ENCODE results near the gene PLEKHG3.
A peak's percentile ranks its signal among the peaks of the same experiment; 100 is the strongest.

The PLEKHG3 gene

DNA sequence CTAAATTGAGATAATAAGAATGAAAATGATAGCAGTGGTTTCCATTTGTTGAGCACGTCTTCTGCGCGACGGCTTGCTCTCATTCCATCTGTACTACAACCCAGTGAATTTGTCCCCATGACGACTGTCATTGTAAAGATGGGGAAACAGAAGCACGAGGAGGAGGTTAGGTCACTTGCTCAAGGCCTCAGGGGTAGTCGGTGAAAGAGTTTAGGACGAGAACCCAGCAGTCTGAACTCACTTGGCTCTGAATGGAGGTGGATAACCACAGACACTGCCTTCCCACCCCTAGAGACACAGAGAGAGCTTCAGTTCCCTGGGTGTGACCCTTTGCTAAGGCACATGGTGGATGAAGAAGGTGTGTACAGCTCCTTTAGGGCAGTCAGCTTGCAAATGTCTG lies 30.9 kb upstream of the PLEKHG3 start:
- 93% methylated on average over 8 of the region's 8 CpGs for WGBS

GRCh38 chr14:64673748-64674147 lies 30.5 kb upstream of the PLEKHG3 start:
- Histone ChIP-seq H4K8ac (ENCODE audit: low read length) (no peak overlapping the region), H3K4me2 (ENCODE audit: low read length, poor library complexity, severe bottlenecking) (no peak overlapping the region), H3K4me1 (ENCODE audit: control insufficient read depth, insufficient read depth, low read depth, low read length) (peaks cover 10% of the 10 kb centered on the region), H3K14ac (ENCODE audit: low read length in 2 of 2) (no peak overlapping the region), H2AFZ (ENCODE audit: low read depth, low read length) (no peak overlapping the region), H4K91ac (ENCODE audit: low read length) (no peak overlapping the region), H3K4ac (ENCODE audit: low read depth in 1 of 2, low read length in 2 of 2) (no peak overlapping the region), H2BK5ac (ENCODE audit: low read depth, low read length, poor library complexity, severe bottlenecking) (no peak overlapping the region), H3K27ac (ENCODE audit: low read length, poor library complexity, severe bottlenecking) (no peak overlapping the region), H2BK15ac (ENCODE audit: low read depth, poor library complexity, severe bottlenecking) (no peak overlapping the region), H3K9me3 (ENCODE audit: control insufficient read depth, low read length) (no peaks in the 10 kb centered on the region), H3K36me3 (ENCODE audit: control insufficient read depth in 1 of 2, insufficient read depth in 2 of 2, low read depth in 1 of 2, low read length in 2 of 2) (no peaks in the 10 kb centered on the region), H3K9ac (ENCODE audit: low read length) (no peak overlapping the region), H3K23ac (ENCODE audit: low read length in 2 of 2) (no peak overlapping the region), H3K79me1 (replicated peaks; ENCODE audit: low read length, poor library complexity, severe bottlenecking) (no peaks in the 10 kb centered on the region), H2BK12ac (ENCODE audit: low read length in 2 of 2) (no peak overlapping the region), H3K18ac (ENCODE audit: low read depth in 1 of 2, low read length in 2 of 2) (no peak overlapping the region), H3K27me3 (ENCODE audit: control insufficient read depth in 1 of 2, insufficient read depth in 1 of 2, low read length in 2 of 2) (peaks cover 0 to 13% of the 10 kb centered on the region in 2 experiments), H2BK120ac (ENCODE audit: low read depth, low read length) (no peak overlapping the region), H2AK5ac (ENCODE audit: low read length, severe bottlenecking) (peak overlapping the region; percentile 30), H3K4me3 (ENCODE audit: insufficient read depth in 1 of 2, low read depth in 1 of 2, low read length in 2 of 2) (no peak overlapping the region)
- DNase-seq, result no peak
- WGBS, result 70% methylated on average over 4 of the region's 6 CpGs

More for the DNA sequence above, 30.9 kb upstream of the PLEKHG3 start:
- H3K4ac ChIP-seq (ENCODE audit: low read depth in 1 of 2, low read length in 2 of 2), result no peak overlapping the region
- H3K27me3 ChIP-seq (ENCODE audit: control insufficient read depth in 1 of 2, insufficient read depth in 1 of 2, low read length in 2 of 2), result peaks cover 0 to 13% of the 10 kb centered on the region in 2 experiments
- H3K4me3 ChIP-seq (ENCODE audit: insufficient read depth in 1 of 2, low read depth in 1 of 2, low read length in 2 of 2), result no peak overlapping the region
- H2BK15ac ChIP-seq (ENCODE audit: low read depth, poor library complexity, severe bottlenecking), result no peak overlapping the region
- peak overlapping the region; percentile 28 for H2AK5ac ChIP-seq (ENCODE audit: low read length, severe bottlenecking)
- H3K23ac ChIP-seq (ENCODE audit: low read length in 2 of 2), result no peak overlapping the region
- no peak overlapping the region for H2BK5ac ChIP-seq (ENCODE audit: low read depth, low read length, poor library complexity, severe bottlenecking)
- no peaks in the 10 kb centered on the region for H3K79me1 ChIP-seq (replicated peaks; ENCODE audit: low read length, poor library complexity, severe bottlenecking)
- H2BK12ac ChIP-seq (ENCODE audit: low read length in 2 of 2), result peak overlapping the region in 1 of 2 experiments; percentile 61
- no peak overlapping the region for H4K8ac ChIP-seq (ENCODE audit: low read length)
- no peak overlapping the region for H3K4me2 ChIP-seq (ENCODE audit: low read length, poor library complexity, severe bottlenecking)
- DNase-seq, result no peak
- no peaks in the 10 kb centered on the region for H3K36me3 ChIP-seq (ENCODE audit: control insufficient read depth in 1 of 2, insufficient read depth in 2 of 2, low read depth in 1 of 2, low read length in 2 of 2)
- no peak overlapping the region for H3K27ac ChIP-seq (ENCODE audit: low read length, poor library complexity, severe bottlenecking)
- no peak overlapping the region for H3K14ac ChIP-seq (ENCODE audit: low read length in 2 of 2)
- no peak overlapping the region for H2AFZ ChIP-seq (ENCODE audit: low read depth, low read length)
- no peak overlapping the region for H3K9ac ChIP-seq (ENCODE audit: low read length)
- H3K18ac ChIP-seq (ENCODE audit: low read depth in 1 of 2, low read length in 2 of 2), result no peak overlapping the region
- no peak overlapping the region for H4K91ac ChIP-seq (ENCODE audit: low read length)
- no peak overlapping the region for H2BK120ac ChIP-seq (ENCODE audit: low read depth, low read length)
- H3K9me3 ChIP-seq (ENCODE audit: control insufficient read depth, low read length), result no peaks in the 10 kb centered on the region
- peaks cover 10% of the 10 kb centered on the region for H3K4me1 ChIP-seq (ENCODE audit: control insufficient read depth, insufficient read depth, low read depth, low read length)

- no peak overlapping the region for H2AK5ac ChIP-seq (ENCODE audit: low read length, severe bottlenecking)
- WGBS, result 88% methylated on average over 10 of the region's 10 CpGs
- H3K4ac ChIP-seq (ENCODE audit: low read depth in 1 of 2, low read length in 2 of 2), result no peak overlapping the region
- H3K9me3 ChIP-seq (ENCODE audit: control insufficient read depth, low read length), result no peaks in the 10 kb centered on the region
- H4K8ac ChIP-seq (ENCODE audit: low read length), result no peak overlapping the region
- H3K23ac ChIP-seq (ENCODE audit: low read length in 2 of 2), result no peak overlapping the region
- peaks cover 10% of the 10 kb centered on the region for H3K4me1 ChIP-seq (ENCODE audit: control insufficient read depth, insufficient read depth, low read depth, low read length)
- H2BK15ac ChIP-seq (ENCODE audit: low read depth, poor library complexity, severe bottlenecking), result no peak overlapping the region
- no peaks in the 10 kb centered on the region for H3K36me3 ChIP-seq (ENCODE audit: control insufficient read depth in 1 of 2, insufficient read depth in 2 of 2, low read depth in 1 of 2, low read length in 2 of 2)
- H3K9ac ChIP-seq (ENCODE audit: low read length), result no peak overlapping the region
- H4K91ac ChIP-seq (ENCODE audit: low read length), result no peak overlapping the region
- H2AFZ ChIP-seq (ENCODE audit: low read depth, low read length), result no peak overlapping the region
- H2BK12ac ChIP-seq (ENCODE audit: low read length in 2 of 2), result no peak overlapping the region
- no peak overlapping the region for H2BK5ac ChIP-seq (ENCODE audit: low read depth, low read length, poor library complexity, severe bottlenecking)
- H3K79me1 ChIP-seq (replicated peaks; ENCODE audit: low read length, poor library complexity, severe bottlenecking), result no peaks in the 10 kb centered on the region
- no peak overlapping the region for H2BK120ac ChIP-seq (ENCODE audit: low read depth, low read length)
- no peak overlapping the region for H3K27ac ChIP-seq (ENCODE audit: low read length, poor library complexity, severe bottlenecking)
- no peak overlapping the region for H3K4me3 ChIP-seq (ENCODE audit: insufficient read depth in 1 of 2, low read depth in 1 of 2, low read length in 2 of 2)
- H3K14ac ChIP-seq (ENCODE audit: low read length in 2 of 2), result no peak overlapping the region
- H3K27me3 ChIP-seq (ENCODE audit: control insufficient read depth in 1 of 2, insufficient read depth in 1 of 2, low read length in 2 of 2), result peaks cover 0 to 13% of the 10 kb centered on the region in 2 experiments
- no peak for DNase-seq
- H3K4me2 ChIP-seq (ENCODE audit: low read length, poor library complexity, severe bottlenecking), result no peak overlapping the region
- no peak overlapping the region for H3K18ac ChIP-seq (ENCODE audit: low read depth in 1 of 2, low read length in 2 of 2)
Measured at GRCh38 chr14:64674829-64675228, 29.4 kb upstream of the PLEKHG3 start.

GRCh38 chr14:64675312-64675711 lies 28.9 kb upstream of the PLEKHG3 start:
- Histone ChIP-seq H3K27me3 (ENCODE audit: control insufficient read depth in 1 of 2, insufficient read depth in 1 of 2, low read length in 2 of 2) (peaks cover 0 to 13% of the 10 kb centered on the region in 2 experiments), H2AFZ (ENCODE audit: low read depth, low read length) (no peak overlapping the region), H3K14ac (ENCODE audit: low read length in 2 of 2) (no peak overlapping the region), H3K23ac (ENCODE audit: low read length in 2 of 2) (no peak overlapping the region), H3K4ac (ENCODE audit: low read depth in 1 of 2, low read length in 2 of 2) (no peak overlapping the region), H2BK12ac (ENCODE audit: low read length in 2 of 2) (no peak overlapping the region), H2BK120ac (ENCODE audit: low read depth, low read length) (no peak overlapping the region), H4K91ac (ENCODE audit: low read length) (no peak overlapping the region), H2BK5ac (ENCODE audit: low read depth, low read length, poor library complexity, severe bottlenecking) (no peak overlapping the region), H3K4me1 (ENCODE audit: control insufficient read depth, insufficient read depth, low read depth, low read length) (peaks cover 13% of the 10 kb centered on the region), H3K4me2 (ENCODE audit: low read length, poor library complexity, severe bottlenecking) (no peak overlapping the region), H3K9me3 (ENCODE audit: control insufficient read depth, low read length) (no peaks in the 10 kb centered on the region), H3K36me3 (ENCODE audit: control insufficient read depth in 1 of 2, insufficient read depth in 2 of 2, low read depth in 1 of 2, low read length in 2 of 2) (no peaks in the 10 kb centered on the region), H2AK5ac (ENCODE audit: low read length, severe bottlenecking) (peak overlapping the region; percentile 76), H4K8ac (ENCODE audit: low read length) (no peak overlapping the region), H3K18ac (ENCODE audit: low read depth in 1 of 2, low read length in 2 of 2) (no peak overlapping the region), H3K79me1 (replicated peaks; ENCODE audit: low read length, poor library complexity, severe bottlenecking) (no peaks in the 10 kb centered on the region), H2BK15ac (ENCODE audit: low read depth, poor library complexity, severe bottlenecking) (no peak overlapping the region), H3K27ac (ENCODE audit: low read length, poor library complexity, severe bottlenecking) (no peak overlapping the region), H3K9ac (ENCODE audit: low read length) (no peak overlapping the region), H3K4me3 (ENCODE audit: insufficient read depth in 1 of 2, low read depth in 1 of 2, low read length in 2 of 2) (no peak overlapping the region)
- no peak for DNase-seq
- WGBS, result 88% methylated on average over 3 of the region's 3 CpGs
